Measurements from ENCODE around the gene ELOB. TPM values are rescaled to one million over a fixed set of nuclear protein-coding genes. Genes with fewer than 3 reads are reported as not detected.

Gene ELOB
- total RNA-seq, 1 donor from 2014 or later = 311 TPM

- no peak overlapping the region for H3K4me3 ChIP-seq (ENCODE audit: low read depth, low read length)
- TF ChIP-seq CTCF (conservative IDR thresholded peaks at IDR 0.05; ENCODE audit: low read depth, low read length) = no peak
- DNase-seq (ENCODE audit: low read depth) = no peak
Measured at GRCh38 chr16:2821487-2822157, 44.5 kb upstream of the ELOB start.

GRCh38 chr16:2820836-2821486, 43.9 kb upstream of the ELOB start:
- no peak overlapping the region for H3K4me3 ChIP-seq (ENCODE audit: low read depth, low read length)
- TF ChIP-seq CTCF (conservative IDR thresholded peaks at IDR 0.05; ENCODE audit: low read depth, low read length) = no peak
- DNase-seq (ENCODE audit: low read depth) = no peak

- no peak overlapping the region for H3K4me3 ChIP-seq (ENCODE audit: low read depth, low read length)
- TF ChIP-seq CTCF (conservative IDR thresholded peaks at IDR 0.05; ENCODE audit: low read depth, low read length) = no peak
- DNase-seq (ENCODE audit: low read depth) = no peak
Measured at GRCh38 chr16:2819939-2820835, 43.1 kb upstream of the ELOB start.

GRCh38 chr16:2819179-2819938, 42.3 kb upstream of the ELOB start:
- no peak overlapping the region for H3K4me3 ChIP-seq (ENCODE audit: low read depth, low read length)
- DNase-seq (ENCODE audit: low read depth) = no peak
- TF ChIP-seq CTCF (conservative IDR thresholded peaks at IDR 0.05; ENCODE audit: low read depth, low read length) = no peak

- DNase-seq (ENCODE audit: low read depth) = no peak
- TF ChIP-seq CTCF (conservative IDR thresholded peaks at IDR 0.05; ENCODE audit: low read depth, low read length) = no peak
- no peak overlapping the region for H3K4me3 ChIP-seq (ENCODE audit: low read depth, low read length)
Measured at GRCh38 chr16:2818272-2818876, 41.3 kb upstream of the ELOB start.

All from epithelial cell of proximal tubule (primary cell).